Lower leg skin (tissue), 4 donors: Measurements from ENCODE around the gene SHKBP1. TPM values are rescaled to one million over a fixed set of nuclear protein-coding genes. Genes with fewer than 3 reads are reported as not detected.

Source experiments
- DNase-seq, 2 donors: peaks; one replicate each; pipeline ENCODE4 v3.0.0-alpha.2; 2019; ENCODE audit warnings: low spot score in 2 of 2
- H3K4me3 ChIP-seq: fragments of 200-600 bp; sonication (generic); 2 replicates; pipeline ENCODE4 v1.5.1; 2017; ENCODE audit warnings: mild to moderate bottlenecking, low read depth; ENCODE audit not compliant: poor library complexity, severe bottlenecking
- CTCF ChIP-seq, 3 donors: fragments of 450-650 bp; IDR thresholded peaks; one replicate each; pipeline ENCODE4 v1.5.1; 2016; ENCODE audit warnings: antibody characterized with exemption in 3 of 3, mild to moderate bottlenecking in 3 of 3, moderate library complexity in 2 of 3
- POLR2A ChIP-seq, 2 donors: fragments of 450-650 bp; IDR thresholded peaks; one replicate each; pipeline ENCODE4 v1.6.1; 2016 to 2017; ENCODE audit warnings: antibody characterized with exemption in 2 of 2, mild to moderate bottlenecking in 1 of 2, moderate library complexity in 1 of 2
- WGBS, 2 donors: methylation state at CpG; one replicate each; pipeline ENCODE4 v1.1.5; 2018; 5-methylcytosine and 5-hydroxymethylcytosine counted together
- intact Hi-C: fragments of 100-400 bp; cut with DNase I; formaldehyde crosslinking; loops from one replicate; pipeline ENCODE4 v1.15.0; 2023; ENCODE audit warnings: low total_unique reads
- total RNA-seq, 4 donors: library from RNA; depleted of rRNA; stranded (reverse); fragments of >200 nt; gene quantifications; one replicate each; pipeline ENCODE4 v1.1.0, GENCODE V29; 2016

SHKBP1 gene
- total RNA-seq, 4 donors from 2014 or later: 39.6 to 53.4 (median 43.0) TPM

- DNase-seq: no peak
- TF ChIP-seq CTCF (IDR thresholded peaks at IDR 0.05) (no peak), POLR2A (IDR thresholded peaks at IDR 0.05) (no peak)
- no peak overlapping the region for H3K4me3 ChIP-seq
- WGBS, 2 donors: 67 to 83% methylated on average over 4 to 7 of the region's 7 CpGs
- intact Hi-C loops: no loop called here
Measured at GRCh38 chr19:40625406-40626120, 48.9 kb downstream of the SHKBP1 start.

- WGBS, 2 donors: 92 to 93% methylated on average over 21 to 24 of the region's 24 CpGs
- peak in 1 of 2 donors; percentile 82 for DNase-seq
- TF ChIP-seq CTCF (IDR thresholded peaks at IDR 0.05) (no peak), POLR2A (IDR thresholded peaks at IDR 0.05) (no peak)
- H3K4me3 ChIP-seq: no peak overlapping the region
- intact Hi-C loops: no loop called here
Measured at GRCh38 chr19:40626918-40627317, 50.2 kb downstream of the SHKBP1 start.

- no peak for DNase-seq
- intact Hi-C loops: no loop called here
- no peak for TF ChIP-seq CTCF (IDR thresholded peaks at IDR 0.05)
- TF ChIP-seq POLR2A (IDR thresholded peaks at IDR 0.05): no peak
- 89 to 94% methylated on average over 35 to 39 of the region's 39 CpGs for WGBS, 2 donors
- H3K4me3 ChIP-seq: no peak overlapping the region
Measured at GRCh38 chr19:40627486-40628279, 51.0 kb downstream of the SHKBP1 start.

- H3K4me3 ChIP-seq: no peak overlapping the region
- intact Hi-C loops: no loop called here
- TF ChIP-seq CTCF (IDR thresholded peaks at IDR 0.05): no peak
- TF ChIP-seq POLR2A (IDR thresholded peaks at IDR 0.05): no peak
- 92 to 95% methylated on average over 31 to 42 of the region's 42 CpGs for WGBS, 2 donors
- peak in 1 of 2 donors; percentile 85 for DNase-seq
Measured at GRCh38 chr19:40629346-40629745, 52.7 kb downstream of the SHKBP1 start.

GRCh38 chr19:40630571-40631160 lies 54.0 kb downstream of the SHKBP1 start:
- no peak overlapping the region for H3K4me3 ChIP-seq
- intact Hi-C loops: loop anchor here (5.0 to 10.0 kb wide), 2 partner anchors 103 to 166 kb away; partner anchors contain the start of genes BLVRB and SPTBN4
- DNase-seq: no peak
- TF ChIP-seq CTCF (IDR thresholded peaks at IDR 0.05): no peak
- no peak for TF ChIP-seq POLR2A (IDR thresholded peaks at IDR 0.05)
- 60 to 66% methylated on average over 16 of the region's 16 CpGs for WGBS, 2 donors
